Caki2 (cell line): Measurements from ENCODE around the gene TNKS1BP1. TPM values are rescaled to one million over a fixed set of nuclear protein-coding genes. Genes with fewer than 3 reads are reported as not detected.
"Not testable (repeated sequence)": the region's sequence is repeated elsewhere in the genome, so short reads cannot be mapped to it uniquely, and the experiment has no call there.

ENCODE experiments used
- DNase-seq: peaks from one replicate; pipeline ENCODE4 v3.0.0-alpha.2; 2015; ENCODE audit warnings: low read depth
- in situ Hi-C: cut with HindIII; loops from 2 replicates; pipeline ENCODE4 v1.10.0; 2016; ENCODE audit warnings: low sequenced_read_pairs, low pct_unique_long_range_greater_than_20kb, mixed read lengths
- total RNA-seq: library from RNA; depleted of rRNA; stranded (reverse); fragments of >200 nt; shearing (Covaris generic); gene quantifications from 2 replicates; pipeline ENCODE4 v1.2.3, GENCODE V29; 2014; ENCODE audit warnings: low replicate concordance; rRNA removed

Gene TNKS1BP1, protein sequence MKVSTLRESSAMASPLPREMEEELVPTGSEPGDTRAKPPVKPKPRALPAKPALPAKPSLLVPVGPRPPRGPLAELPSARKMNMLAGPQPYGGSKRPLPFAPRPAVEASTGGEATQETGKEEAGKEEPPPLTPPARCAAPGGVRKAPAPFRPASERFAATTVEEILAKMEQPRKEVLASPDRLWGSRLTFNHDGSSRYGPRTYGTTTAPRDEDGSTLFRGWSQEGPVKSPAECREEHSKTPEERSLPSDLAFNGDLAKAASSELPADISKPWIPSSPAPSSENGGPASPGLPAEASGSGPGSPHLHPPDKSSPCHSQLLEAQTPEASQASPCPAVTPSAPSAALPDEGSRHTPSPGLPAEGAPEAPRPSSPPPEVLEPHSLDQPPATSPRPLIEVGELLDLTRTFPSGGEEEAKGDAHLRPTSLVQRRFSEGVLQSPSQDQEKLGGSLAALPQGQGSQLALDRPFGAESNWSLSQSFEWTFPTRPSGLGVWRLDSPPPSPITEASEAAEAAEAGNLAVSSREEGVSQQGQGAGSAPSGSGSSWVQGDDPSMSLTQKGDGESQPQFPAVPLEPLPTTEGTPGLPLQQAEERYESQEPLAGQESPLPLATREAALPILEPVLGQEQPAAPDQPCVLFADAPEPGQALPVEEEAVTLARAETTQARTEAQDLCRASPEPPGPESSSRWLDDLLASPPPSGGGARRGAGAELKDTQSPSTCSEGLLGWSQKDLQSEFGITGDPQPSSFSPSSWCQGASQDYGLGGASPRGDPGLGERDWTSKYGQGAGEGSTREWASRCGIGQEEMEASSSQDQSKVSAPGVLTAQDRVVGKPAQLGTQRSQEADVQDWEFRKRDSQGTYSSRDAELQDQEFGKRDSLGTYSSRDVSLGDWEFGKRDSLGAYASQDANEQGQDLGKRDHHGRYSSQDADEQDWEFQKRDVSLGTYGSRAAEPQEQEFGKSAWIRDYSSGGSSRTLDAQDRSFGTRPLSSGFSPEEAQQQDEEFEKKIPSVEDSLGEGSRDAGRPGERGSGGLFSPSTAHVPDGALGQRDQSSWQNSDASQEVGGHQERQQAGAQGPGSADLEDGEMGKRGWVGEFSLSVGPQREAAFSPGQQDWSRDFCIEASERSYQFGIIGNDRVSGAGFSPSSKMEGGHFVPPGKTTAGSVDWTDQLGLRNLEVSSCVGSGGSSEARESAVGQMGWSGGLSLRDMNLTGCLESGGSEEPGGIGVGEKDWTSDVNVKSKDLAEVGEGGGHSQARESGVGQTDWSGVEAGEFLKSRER (N-terminal part only)
- 56.6 and 70.7 TPM in 2 replicates for total RNA-seq

DNA sequence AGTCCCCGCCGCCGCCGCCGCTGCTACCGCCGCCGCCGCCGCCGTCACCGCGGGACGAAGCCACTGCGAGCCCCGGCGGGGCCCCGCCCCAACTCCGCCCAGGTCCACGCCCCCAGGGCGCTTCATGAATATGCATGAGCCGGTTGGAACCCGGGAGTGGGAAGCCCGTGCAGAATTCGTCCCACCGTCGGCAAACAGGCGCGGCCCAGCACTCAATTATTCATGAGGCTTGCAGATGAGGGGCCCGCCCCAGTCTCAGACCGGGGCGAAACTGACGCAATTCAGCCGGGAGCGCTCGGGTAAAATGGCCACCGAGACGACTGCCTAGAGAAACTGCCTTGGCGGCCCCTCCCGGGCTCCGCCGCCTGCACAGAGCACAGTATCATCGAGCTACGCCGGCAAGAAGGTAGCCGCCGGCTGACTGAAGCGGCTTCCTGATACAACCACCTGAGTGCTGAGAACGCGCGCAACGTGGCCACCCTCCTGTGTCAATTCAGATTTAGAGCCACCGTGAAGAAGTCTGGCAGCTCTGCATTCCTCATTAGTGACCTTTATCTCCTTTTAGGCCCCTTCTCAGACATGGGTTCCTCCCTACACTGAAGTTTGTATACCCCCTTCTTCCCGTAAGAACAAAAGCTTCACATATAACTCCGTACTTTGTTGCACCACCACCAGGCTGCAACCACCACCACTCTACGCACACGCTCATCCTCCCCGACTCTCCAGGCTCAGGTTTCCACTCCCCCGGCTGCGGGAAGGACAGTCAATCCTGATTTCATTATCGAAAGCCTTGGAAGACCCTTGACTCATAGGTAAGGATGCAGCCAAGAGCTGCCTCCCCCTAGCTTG, at the start of gene TNKS1BP1:
TSS of gene TNKS1BP1 (minus strand) at position 67 of the 849 bp plus-strand sequence. CDS start 3,067 bp downstream, outside the sequence.
- in situ Hi-C loops, result no loop called here
- DNase-seq, result peak; percentile 93

DNA sequence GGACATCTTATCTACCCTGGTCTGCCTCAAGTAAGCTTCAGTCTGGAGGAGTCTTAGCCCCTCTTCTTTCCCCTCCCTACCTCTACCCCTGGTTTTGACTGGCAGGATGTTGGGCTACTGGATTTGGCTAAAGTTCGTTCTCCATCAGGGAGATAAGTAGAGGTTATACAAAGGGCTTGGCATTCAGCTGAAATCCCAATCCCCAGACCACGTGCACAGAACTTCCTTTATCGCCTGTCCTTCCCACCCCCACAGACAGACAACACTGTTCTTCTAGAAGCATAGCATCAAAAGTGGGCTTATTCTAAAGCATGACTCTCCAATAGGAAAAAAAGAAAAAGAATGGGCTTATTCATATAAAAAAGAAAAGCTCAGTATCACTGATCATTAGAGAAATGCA, 48.4 kb upstream of the TNKS1BP1 start:
- DNase-seq, result no peak
- in situ Hi-C loops, result no loop called here

DNA sequence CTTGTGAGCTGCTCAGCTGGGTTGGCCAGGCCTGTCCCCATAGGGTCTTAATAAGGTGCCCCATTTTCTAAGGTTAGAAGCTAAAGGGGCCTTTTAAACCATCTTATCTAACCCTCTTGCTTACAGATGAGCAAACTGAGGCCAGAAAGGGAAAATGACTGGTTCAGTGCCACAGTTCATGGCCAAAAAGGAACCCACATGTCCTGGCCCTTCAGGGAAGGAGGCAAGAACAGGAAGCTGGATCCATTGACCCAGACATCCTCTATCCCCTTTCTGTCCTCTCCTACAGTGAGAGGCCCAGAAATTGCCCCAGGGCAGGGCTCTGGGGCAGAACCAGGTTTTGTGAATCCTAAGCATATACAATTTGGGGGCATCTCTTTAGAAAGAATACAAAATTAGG, 46.2 kb upstream of the TNKS1BP1 start:
- in situ Hi-C loops, result no loop called here
- no peak for DNase-seq

DNA sequence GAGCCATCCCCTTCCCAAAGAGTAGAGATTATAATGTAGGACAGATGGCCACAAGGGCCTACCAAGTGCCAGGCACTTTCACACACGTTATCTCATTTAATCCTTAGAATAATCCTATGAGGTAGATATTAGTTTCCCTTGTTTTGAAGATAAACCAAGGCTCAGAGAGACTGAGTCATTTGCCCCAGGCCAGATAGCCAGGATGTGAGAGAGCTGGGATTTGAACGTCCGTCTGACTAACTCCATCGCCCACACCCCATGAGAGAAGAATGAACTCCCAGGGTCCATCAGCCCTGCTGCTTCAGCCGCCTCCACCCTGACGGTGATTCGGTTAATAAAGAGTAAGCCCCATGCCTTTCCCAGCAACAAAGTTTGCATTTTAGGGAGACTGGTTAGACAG, 45.5 kb upstream of the TNKS1BP1 start:
- in situ Hi-C loops, result no loop called here
- DNase-seq, result no peak

DNA sequence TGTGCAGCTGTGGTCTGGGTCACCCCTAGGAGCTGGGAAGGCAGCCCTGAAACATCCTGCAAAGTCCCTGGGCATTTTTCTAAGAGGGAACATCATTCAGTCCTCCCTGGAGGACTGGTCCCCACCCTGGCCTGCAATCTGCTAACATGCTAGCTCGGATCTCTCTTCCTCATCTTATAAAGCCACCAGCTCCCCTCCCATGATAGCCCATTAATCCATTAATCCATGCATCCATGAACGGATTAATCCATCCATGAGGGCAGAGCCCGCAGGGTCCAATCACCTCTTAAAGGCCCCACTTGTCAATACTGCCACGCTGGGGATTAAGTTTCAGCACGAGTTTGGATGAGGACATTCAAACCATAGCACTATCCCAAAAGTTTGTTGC, 44.1 kb upstream of the TNKS1BP1 start:
- in situ Hi-C loops, result no loop called here
- DNase-seq, result no peak

DNA sequence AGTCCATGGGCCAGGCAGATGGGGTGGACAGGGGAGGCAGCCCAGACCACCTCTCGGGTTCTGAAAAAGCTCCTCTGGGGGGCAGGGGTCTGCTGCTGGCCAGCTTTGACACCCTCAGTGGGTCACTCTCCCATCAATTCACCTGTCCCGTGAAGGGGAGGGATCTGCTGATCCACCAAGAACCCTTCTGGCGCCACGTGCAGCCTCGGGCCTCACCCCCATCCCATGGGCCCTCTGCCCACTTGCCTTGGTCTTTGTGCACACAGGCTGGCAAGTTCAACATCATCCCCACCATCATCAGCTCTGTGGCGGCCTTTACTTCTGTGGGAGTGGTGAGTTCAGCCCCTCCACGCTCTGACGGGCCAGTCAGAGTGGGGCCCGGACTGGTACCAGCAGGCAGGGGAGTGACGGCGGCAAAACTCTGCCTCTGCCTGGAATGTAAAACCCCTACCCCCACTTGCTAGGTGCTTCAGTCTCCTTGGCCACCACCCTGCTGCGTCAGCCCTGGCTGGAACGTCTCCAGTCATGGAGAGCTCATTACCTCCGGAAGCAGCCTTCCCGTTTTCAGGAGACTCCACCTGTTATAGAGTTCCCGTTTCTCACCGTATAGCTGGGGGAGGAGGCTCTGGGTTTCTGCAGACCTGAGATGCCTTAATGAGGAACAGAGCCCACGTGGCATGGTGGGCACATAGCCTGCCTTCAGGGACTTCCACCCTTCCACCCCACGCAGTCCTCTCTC, 43.5 kb upstream of the TNKS1BP1 start:
- in situ Hi-C loops, result no loop called here
- no peak for DNase-seq

DNA sequence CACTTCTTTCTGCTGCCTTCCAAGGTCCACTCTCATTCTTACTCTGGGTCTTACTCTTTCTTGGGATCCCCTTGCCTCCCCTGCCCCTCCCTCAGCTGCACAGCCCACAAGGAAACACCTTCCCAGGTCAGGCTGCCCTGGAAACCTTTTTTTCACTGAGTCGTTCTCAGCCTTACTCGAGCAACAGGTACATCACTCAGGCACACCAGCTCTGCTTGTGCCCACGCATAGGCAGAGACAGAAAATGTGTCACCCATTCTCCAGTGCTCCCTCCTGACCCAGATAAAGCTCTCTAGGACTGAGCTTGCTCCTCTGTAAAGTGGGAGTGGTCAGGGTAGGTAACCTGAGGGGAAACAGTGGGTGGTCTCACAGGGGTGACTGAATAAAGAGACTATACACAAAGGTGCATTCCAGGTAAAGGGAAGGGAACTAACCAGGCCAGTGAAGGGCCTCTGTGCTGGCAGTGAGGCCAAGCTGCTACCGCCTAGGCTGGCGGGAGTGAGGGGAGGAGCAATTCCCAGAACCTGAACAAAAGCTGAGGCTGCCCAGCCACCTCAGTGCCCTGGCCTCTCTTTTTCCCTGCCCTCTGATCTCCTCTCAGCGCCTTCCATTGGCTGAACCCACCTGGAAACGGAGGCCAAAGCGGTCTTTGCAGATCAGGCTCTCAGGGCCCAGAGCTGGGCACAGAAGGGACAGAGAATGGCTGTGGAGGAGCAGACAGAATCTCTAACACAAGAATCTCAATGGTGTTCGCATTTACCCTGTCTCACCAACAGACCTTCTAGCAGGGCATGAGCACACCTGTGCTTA, 40.3 kb upstream of the TNKS1BP1 start:
- in situ Hi-C loops, result no loop called here
- DNase-seq, result no peak

DNA sequence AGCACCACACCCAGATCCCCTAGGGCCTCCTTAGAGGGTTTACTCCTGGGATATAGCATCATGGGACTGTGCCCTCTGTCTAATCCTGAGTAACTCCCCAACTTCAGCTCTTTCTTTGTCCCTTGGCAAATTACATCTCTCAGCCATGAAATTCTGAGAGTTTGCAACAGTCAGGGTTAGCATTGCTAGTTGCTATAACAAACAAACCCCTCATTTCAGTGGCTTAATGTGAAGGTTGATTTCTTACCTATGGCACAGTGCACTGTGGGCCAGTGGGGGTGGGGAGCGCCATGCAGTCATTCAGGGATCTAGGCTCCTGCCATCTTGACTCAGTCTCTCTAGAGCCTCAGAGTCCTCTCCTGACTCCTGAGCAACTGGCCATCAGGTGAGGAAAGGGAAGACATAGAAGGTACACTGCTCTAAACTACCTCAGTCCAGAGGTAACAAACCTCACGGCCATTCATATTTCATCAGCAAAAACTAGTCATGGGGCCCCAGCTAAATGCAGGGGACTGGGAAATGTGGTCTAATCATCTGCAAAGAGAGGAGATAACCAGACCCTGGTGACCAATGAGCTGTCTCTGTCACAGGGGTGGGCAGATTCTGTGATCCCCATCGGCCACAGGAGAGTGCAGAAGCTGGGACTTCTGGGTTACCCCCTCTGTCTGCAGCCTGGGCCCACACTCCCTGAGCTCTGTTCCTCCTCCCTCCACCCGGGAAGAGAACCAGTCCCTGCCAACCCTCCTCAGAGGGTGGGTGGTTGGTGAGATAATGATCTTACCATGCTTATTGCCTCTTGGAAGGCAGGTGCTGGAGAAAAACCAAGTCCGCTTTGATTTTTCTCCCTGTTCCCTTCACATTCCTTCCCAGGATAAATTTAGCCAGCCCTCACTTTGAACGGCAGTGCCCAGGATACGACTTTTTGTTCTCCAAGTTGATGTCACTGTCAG, 38.7 kb upstream of the TNKS1BP1 start:
- in situ Hi-C loops, result no loop called here
- no peak for DNase-seq

DNA sequence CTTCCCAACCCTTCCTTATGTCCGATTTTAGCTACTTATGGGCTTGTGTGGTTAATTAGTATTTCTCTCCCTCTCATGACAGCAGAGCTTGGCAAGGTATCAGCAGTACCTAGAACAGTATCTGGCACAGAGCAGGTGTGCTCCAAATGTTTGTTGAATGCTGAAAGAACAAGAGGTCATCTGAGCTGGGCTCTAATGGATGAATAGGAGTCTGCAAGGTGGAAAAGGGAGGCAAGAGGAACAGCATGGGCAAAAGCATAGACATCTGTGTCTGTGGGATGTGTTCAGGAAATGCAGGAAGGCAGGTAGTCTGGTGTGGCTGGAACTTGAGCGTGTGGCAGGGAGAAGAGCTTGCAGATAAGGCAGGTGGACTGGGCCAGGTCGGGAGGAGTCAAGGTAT, 37.2 kb upstream of the TNKS1BP1 start:
- DNase-seq, result no peak
- in situ Hi-C loops, result no loop called here

DNA sequence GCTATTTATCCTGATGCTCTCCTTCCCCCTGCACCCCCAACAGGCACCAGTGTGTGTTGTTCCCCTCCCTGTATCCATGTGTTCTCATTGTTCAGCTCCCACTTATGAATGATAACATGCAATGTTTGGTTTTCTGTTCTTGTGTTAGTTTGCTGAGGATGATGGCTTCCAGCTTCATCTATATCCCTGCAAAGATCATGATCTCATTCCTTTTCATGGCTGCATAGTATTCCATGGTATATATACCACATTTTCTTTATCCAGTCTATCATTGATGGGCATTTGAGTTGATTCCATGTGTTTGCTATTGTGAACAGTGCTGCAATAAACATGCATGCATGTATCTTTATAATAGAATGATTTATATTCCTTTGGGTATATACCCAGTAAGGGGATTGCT, 36.7 kb upstream of the TNKS1BP1 start:
- DNase-seq, in situ Hi-C loops: not testable (repeated sequence)

DNA sequence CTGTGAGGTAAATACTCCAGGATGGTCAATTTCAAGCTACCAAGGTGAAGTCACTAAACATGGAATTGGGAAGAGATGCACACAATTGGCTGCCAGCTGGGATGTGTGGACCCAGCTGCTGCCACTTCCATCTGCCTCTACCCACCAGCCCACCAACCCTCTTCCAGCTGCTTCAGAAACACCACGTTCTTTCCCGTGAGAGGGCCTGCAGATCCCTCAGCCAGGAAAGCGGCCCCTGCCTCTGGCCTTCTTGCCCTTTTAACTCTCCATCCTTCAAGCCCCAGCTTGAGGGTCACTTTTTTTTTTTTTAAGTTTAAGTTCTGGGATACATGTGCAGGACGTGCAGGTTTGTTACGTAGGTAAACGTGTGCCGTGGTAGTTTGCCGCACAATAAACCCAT, 36.2 kb upstream of the TNKS1BP1 start:
- in situ Hi-C loops, result no loop called here
- DNase-seq, result no peak

DNA sequence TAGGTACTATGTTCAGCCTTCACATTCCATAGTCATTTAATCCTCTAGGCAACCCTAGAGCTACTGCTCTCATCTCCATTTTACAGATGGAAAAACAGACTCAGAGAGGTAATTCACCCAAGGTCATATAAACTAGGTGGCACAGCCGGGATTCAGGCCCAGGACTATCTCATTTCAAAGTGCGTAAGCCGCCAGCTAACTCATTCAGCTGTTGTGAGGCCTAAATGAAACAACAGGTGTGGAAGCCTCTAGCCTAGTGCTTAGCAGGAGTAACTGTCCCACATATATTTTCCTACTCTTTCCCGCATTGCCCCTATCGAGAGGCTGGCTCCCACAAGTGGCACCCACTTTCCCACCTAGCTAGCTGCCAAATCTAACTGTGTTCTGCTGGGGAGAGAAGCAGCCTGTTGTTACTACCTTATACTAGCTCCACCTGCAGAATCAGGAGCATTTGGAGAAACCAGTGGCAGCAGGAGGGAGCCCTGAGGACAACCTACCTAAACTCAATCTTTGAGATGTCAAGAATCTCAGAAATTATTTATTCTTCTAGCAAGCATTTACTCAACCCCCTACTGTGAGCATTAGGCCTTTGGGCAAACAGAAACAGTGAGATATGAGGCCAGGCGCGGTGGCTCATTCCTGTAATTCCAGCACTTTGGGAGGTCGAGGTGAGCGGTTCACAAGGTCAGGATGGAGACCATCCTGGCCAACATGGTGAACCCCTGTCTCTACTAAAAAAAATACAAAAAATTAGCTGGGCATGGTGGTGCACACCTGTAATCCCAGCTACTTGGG, 35.3 kb upstream of the TNKS1BP1 start:
- in situ Hi-C loops, result no loop called here
- no peak for DNase-seq

DNA sequence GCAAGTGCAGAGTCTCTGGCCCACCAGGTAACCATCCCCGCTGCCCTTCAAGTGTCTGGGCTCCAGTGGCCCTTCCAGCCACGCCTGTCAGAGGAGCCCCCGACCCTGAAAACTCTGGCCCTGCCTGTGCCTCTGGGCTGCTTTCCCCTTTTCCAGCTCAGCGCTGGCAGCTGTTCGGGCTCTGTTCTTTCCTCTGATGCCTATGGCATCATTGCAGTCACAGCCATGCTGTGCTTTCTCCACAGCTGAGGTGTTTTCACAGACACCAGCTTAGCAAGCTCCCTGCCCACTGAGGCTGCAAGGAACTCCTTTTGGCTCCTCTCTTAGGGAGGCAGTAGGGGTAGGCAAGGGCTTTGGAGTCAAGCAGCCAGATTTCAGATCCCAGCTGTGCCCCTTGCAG, 34.6 kb upstream of the TNKS1BP1 start:
- DNase-seq, result no peak

DNA sequence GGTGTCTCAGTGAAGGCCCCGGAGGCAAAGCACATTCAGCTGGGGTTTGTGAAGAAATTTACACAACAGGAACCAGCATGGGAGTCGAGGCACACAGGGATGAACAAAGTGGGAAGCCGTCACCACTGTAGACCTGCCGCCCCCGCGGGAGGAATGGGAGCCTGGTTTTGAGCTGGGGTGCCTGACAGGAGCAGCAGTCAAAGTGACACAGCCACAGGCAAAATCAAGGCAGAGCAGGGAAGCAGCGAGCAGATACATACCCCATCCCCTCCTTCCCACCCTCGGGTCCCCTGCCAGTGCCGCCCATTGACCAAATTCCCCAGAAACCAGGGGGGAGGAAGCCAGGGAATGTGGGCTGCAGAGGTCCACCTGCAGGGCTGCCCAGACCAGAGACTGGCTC, 34.2 kb upstream of the TNKS1BP1 start:
- no peak for DNase-seq
- in situ Hi-C loops, result no loop called here

More for the DNA sequence above, 34.6 kb upstream of the TNKS1BP1 start:
- in situ Hi-C loops, result no loop called here

DNA sequence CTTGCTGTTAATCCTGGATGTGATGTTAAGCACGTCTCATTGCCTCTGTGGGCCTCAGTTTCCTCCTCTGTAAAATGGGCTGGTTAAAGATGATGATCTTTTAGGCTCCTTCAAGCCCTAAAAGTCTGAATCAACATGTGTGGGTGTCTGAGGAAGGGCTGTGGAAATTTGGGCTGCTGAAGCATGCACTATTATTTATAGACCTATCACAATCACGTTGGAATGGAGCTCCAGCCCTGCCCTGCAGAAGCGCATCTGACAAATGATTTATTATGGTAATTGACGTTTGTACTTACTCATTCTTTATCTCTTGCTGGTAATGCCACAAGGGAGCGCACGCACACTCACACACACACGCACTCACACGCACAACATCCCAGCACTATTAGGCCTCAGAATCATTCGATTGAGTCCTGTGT, 33.8 kb upstream of the TNKS1BP1 start:
- in situ Hi-C loops, result no loop called here
- DNase-seq, result no peak
